Measurements from ENCODE around the gene HLCS. TPM values are rescaled to one million over a fixed set of nuclear protein-coding genes. Genes with fewer than 3 reads are reported as not detected.

Gene HLCS
- total and polyA plus RNA-seq, 2 of the 4 experiments (the other 2 are of a cell fraction): 10.6 to 21.0 TPM

DNA sequence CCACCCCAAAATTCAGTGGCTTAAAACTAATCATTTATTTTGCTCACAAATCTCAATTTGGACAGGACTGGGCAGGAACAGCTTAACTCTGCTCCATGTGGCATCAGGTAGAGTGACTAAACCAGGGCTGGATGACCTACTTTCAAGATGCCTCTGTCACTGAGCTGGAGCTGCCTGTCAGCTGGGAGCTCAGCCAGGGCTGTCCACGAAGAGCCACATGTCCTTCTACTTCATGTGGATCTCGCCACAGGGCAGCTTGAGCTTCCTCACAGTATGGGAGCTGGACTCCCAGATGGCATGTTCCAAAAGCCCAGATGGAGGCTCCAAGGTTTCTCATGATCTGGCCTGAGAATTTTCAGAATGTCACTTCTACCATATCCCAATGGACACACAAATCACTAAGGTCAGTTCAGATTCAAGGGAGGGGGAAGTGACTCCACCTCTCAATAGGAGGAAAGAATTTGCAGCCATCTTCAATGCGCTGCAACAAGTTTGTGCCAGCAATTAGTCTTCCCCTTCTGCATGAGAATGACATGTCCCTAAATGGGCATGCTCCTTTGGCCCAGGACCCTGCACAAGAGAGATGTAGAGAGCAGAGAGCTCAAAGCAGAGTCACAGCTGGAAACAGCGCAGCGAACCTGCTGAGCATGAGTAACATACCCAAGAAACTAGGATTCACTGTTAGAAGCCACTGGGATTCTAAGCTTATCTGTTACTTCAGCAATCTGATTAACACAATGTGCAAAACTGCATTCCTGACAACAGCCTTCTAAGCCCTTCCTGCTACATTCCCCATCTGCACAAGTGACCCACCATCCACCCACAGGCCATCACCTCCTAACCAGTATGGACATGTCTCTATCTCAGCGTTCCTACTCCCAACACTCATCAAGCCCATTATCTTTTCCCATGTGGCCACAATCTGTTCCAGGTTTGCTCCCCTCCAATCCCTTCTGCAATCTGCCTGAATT, 17.0 kb downstream of the HLCS start:
- peaks cover 7% of the 10 kb centered on the region; the same call in 1 of the 2 replicates for H3K36me3 ChIP-seq (ENCODE audit: control insufficient read depth, insufficient read depth, low read length)
- dilution Hi-C loops (cut with HindIII; ENCODE audit: low sequenced_read_pairs, unreplicated experiment): no loop called here
- H3K56ac ChIP-seq (ENCODE audit: extremely low read depth, insufficient read depth, low read length): no peak overlapping the region
- CTCF ChIA-PET: no interaction called here
- no peak overlapping the region for H2AK5ac ChIP-seq (ENCODE audit: low read depth, low read length)
- no peaks in the 10 kb centered on the region for H3K27me3 ChIP-seq (ENCODE audit: control insufficient read depth, insufficient read depth, low read length)
- no TSS peak for BruUV-seq (replicated peaks)
- H3K4me3 ChIP-seq (ENCODE audit: insufficient read depth, low read depth, low read length): no peak overlapping the region
- POLR2A ChIA-PET (ENCODE audit: unreplicated experiment): interaction anchor here (0.6 kb wide), 1 partner anchor 1465 kb away, joined by 3 read pairs; no protein-coding TSS in a partner anchor
- H3K9me3 ChIP-seq (ENCODE audit: control insufficient read depth, insufficient read depth, low read length): no peaks in the 10 kb centered on the region; the same call in 1 of the 2 replicates
- H4K5ac ChIP-seq (ENCODE audit: low read depth, low read length): no peak overlapping the region
- H2AK9ac ChIP-seq (replicated peaks; ENCODE audit: low read depth, low read length, poor library complexity): no peak overlapping the region
- H3K79me1 ChIP-seq (ENCODE audit: low read depth in 1 of 2, low read length in 2 of 2): peaks cover 0 to 7% of the 10 kb centered on the region in 2 experiments; a peak in 3 of 4 replicates
- no peak for ATAC-seq (ENCODE audit: low read depth)
- H2BK5ac ChIP-seq (ENCODE audit: low read depth, low read length, poor library complexity, severe bottlenecking): no peak overlapping the region
- H2BK15ac ChIP-seq (ENCODE audit: low read depth, low read length): no peak overlapping the region
- no peak overlapping the region for H3K27ac ChIP-seq (ENCODE audit: insufficient read depth, low read length)
- no peak for TF ChIP-seq POLR2A (IDR thresholded peaks at IDR 0.05; ENCODE audit: low read depth, low read length)
- TF ChIP-seq NFE2L2 (IDR thresholded peaks at IDR 0.05; ENCODE audit: low read depth, low read length): no peak
- no peak for TF ChIP-seq RCOR1 (IDR thresholded peaks at IDR 0.05; ENCODE audit: insufficient replicate concordance, low read length)
- no peak for TF ChIP-seq CHD1 (IDR thresholded peaks at IDR 0.05; ENCODE audit: low read depth, low read length)
- TF ChIP-seq, protein P1, sequence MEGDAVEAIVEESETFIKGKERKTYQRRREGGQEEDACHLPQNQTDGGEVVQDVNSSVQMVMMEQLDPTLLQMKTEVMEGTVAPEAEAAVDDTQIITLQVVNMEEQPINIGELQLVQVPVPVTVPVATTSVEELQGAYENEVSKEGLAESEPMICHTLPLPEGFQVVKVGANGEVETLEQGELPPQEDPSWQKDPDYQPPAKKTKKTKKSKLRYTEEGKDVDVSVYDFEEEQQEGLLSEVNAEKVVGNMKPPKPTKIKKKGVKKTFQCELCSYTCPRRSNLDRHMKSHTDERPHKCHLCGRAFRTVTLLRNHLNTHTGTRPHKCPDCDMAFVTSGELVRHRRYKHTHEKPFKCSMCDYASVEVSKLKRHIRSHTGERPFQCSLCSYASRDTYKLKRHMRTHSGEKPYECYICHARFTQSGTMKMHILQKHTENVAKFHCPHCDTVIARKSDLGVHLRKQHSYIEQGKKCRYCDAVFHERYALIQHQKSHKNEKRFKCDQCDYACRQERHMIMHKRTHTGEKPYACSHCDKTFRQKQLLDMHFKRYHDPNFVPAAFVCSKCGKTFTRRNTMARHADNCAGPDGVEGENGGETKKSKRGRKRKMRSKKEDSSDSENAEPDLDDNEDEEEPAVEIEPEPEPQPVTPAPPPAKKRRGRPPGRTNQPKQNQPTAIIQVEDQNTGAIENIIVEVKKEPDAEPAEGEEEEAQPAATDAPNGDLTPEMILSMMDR (conservative IDR thresholded peaks at IDR 0.05; ENCODE audit: low read depth, low read length): no peak
- TF ChIP-seq MAFK (IDR thresholded peaks at IDR 0.05; ENCODE audit: low read depth, low read length): no peak
- TF ChIP-seq MXI1 (IDR thresholded peaks at IDR 0.05; ENCODE audit: borderline replicate concordance, low read depth, low read length): no peak
- no peak for TF ChIP-seq BHLHE40 (IDR thresholded peaks at IDR 0.05; ENCODE audit: low read depth, low read length)
- no peak overlapping the region for H3K4ac ChIP-seq (ENCODE audit: low read depth, low read length)
- intact Hi-C loops (cut with micrococcal nuclease): no loop called here
- WGBS, 2 experiments (ENCODE audit: extremely low coverage in 2 of 2, insufficient read length in 1 of 2): 89% methylated on average over 3 of the region's 6 CpGs; no CpG with 5 or more reads in 1 of the 2 experiments
- no peak for DNase-seq
- peaks cover 13% of the 10 kb centered on the region for H3K9me1 ChIP-seq (ENCODE audit: insufficient read depth, low read length)
- H3K4me2 ChIP-seq (ENCODE audit: low read depth, low read length): no peak overlapping the region
- in situ Hi-C loops (cut with MboI; ENCODE audit: low sequenced_read_pairs): no loop called here
- H3K14ac ChIP-seq (replicated peaks; ENCODE audit: low read depth, low read length): no peak overlapping the region
- H2BK20ac ChIP-seq (ENCODE audit: low read depth, low read length): no peak overlapping the region
- no peaks in the 10 kb centered on the region for H4K20me1 ChIP-seq (ENCODE audit: insufficient read depth, low read length)
- no peak overlapping the region for H4K91ac ChIP-seq (ENCODE audit: insufficient read depth, low read depth, low read length)
- H3K23ac ChIP-seq (ENCODE audit: low read depth, low read length): no peak overlapping the region
- H2BK120ac ChIP-seq (ENCODE audit: low read depth, low read length): no peak overlapping the region
- no peak overlapping the region for H4K8ac ChIP-seq (ENCODE audit: low read depth in 2 of 2, low read length in 2 of 2)
- H3K4me1 ChIP-seq (ENCODE audit: control insufficient read depth, insufficient read depth, low read length): peaks cover 3% of the 10 kb centered on the region
- H2AFZ ChIP-seq (replicated peaks; ENCODE audit: low read length, poor library complexity): no peak overlapping the region
- no peak overlapping the region for H3K18ac ChIP-seq (ENCODE audit: low read depth, low read length)
- no peak overlapping the region for H3K9ac ChIP-seq (ENCODE audit: low read depth, low read length)

Measured in IMR-90 (cell line).